ENCODE results near the gene ATXN1.

Gene ATXN1

GRCh38 chr6:16757332-16757731 is 3.9 kb downstream of the ATXN1 start:
- no peak overlapping the region for H3K9ac ChIP-seq
- no peaks in the 10 kb centered on the region for H3K27me3 ChIP-seq (ENCODE audit: insufficient read depth, low read depth)
- H3K4me2 ChIP-seq: peak overlapping the region; percentile 29; the same call in 1 of the 2 replicates
- peaks cover 44% of the 10 kb centered on the region for H3K79me2 ChIP-seq (ENCODE audit: insufficient read depth, low read depth)
- H3K4me1 ChIP-seq (ENCODE audit: low read depth, poor library complexity, severe bottlenecking): peaks cover 27% of the 10 kb centered on the region
- TF ChIP-seq CTCF (conservative IDR thresholded peaks at IDR 0.05; ENCODE audit: low read depth, low read length): no peak
- H3K27ac ChIP-seq: no peak overlapping the region
- H3K36me3 ChIP-seq (ENCODE audit: insufficient read depth): no peaks in the 10 kb centered on the region; the same call in 1 of the 2 replicates
- H2AFZ ChIP-seq (ENCODE audit: low read depth): no peak overlapping the region
- H4K20me1 ChIP-seq (ENCODE audit: insufficient read depth): no peaks in the 10 kb centered on the region
- H3K4me3 ChIP-seq (IDR thresholded peaks at IDR 0.05; ENCODE audit: insufficient read depth, low read depth, low read length): no peak overlapping the region

- Histone ChIP-seq H3K27me3 (ENCODE audit: insufficient read depth, low read depth) (no peaks in the 10 kb centered on the region), H3K27ac (no peak overlapping the region), H4K20me1 (ENCODE audit: insufficient read depth) (no peaks in the 10 kb centered on the region), H3K4me1 (ENCODE audit: low read depth, poor library complexity, severe bottlenecking) (peaks cover 27% of the 10 kb centered on the region), H3K36me3 (ENCODE audit: insufficient read depth) (no peaks in the 10 kb centered on the region; the same call in 1 of the 2 replicates), H3K4me2 (peak overlapping the region; percentile 29; the same call in 1 of the 2 replicates), H2AFZ (ENCODE audit: low read depth) (no peak overlapping the region), H3K9ac (no peak overlapping the region), H3K4me3 (IDR thresholded peaks at IDR 0.05; ENCODE audit: insufficient read depth, low read depth, low read length) (no peak overlapping the region), H3K79me2 (ENCODE audit: insufficient read depth, low read depth) (peaks cover 44% of the 10 kb centered on the region)
- TF ChIP-seq CTCF (conservative IDR thresholded peaks at IDR 0.05; ENCODE audit: low read depth, low read length): no peak
Measured at GRCh38 chr6:16756660-16757255, 4.5 kb downstream of the ATXN1 start.

- Histone ChIP-seq H3K79me2 (ENCODE audit: insufficient read depth, low read depth) (peaks cover 51% of the 10 kb centered on the region), H3K4me2 (no peak overlapping the region), H3K36me3 (ENCODE audit: insufficient read depth) (no peaks in the 10 kb centered on the region; the same call in 1 of the 2 replicates), H2AFZ (ENCODE audit: low read depth) (no peak overlapping the region), H3K27ac (no peak overlapping the region), H3K4me3 (IDR thresholded peaks at IDR 0.05; ENCODE audit: insufficient read depth, low read depth, low read length) (no peak overlapping the region), H3K4me1 (ENCODE audit: low read depth, poor library complexity, severe bottlenecking) (peaks cover 27% of the 10 kb centered on the region), H3K9ac (no peak overlapping the region), H3K27me3 (ENCODE audit: insufficient read depth, low read depth) (no peaks in the 10 kb centered on the region), H4K20me1 (ENCODE audit: insufficient read depth) (no peaks in the 10 kb centered on the region)
- TF ChIP-seq CTCF (conservative IDR thresholded peaks at IDR 0.05; ENCODE audit: low read depth, low read length): no peak
Measured at GRCh38 chr6:16755544-16755943, 5.7 kb downstream of the ATXN1 start.

GRCh38 chr6:16754876-16755275 is 6.4 kb downstream of the ATXN1 start:
- Histone ChIP-seq H3K27ac (no peak overlapping the region), H3K9ac (no peak overlapping the region), H3K4me2 (no peak overlapping the region), H3K79me2 (ENCODE audit: insufficient read depth, low read depth) (peaks cover 55% of the 10 kb centered on the region), H3K36me3 (ENCODE audit: insufficient read depth) (no peaks in the 10 kb centered on the region; the same call in 1 of the 2 replicates), H3K4me1 (ENCODE audit: low read depth, poor library complexity, severe bottlenecking) (peaks cover 27% of the 10 kb centered on the region), H3K4me3 (IDR thresholded peaks at IDR 0.05; ENCODE audit: insufficient read depth, low read depth, low read length) (no peak overlapping the region), H2AFZ (ENCODE audit: low read depth) (no peak overlapping the region), H3K27me3 (ENCODE audit: insufficient read depth, low read depth) (no peaks in the 10 kb centered on the region), H4K20me1 (ENCODE audit: insufficient read depth) (no peaks in the 10 kb centered on the region)
- TF ChIP-seq CTCF (conservative IDR thresholded peaks at IDR 0.05; ENCODE audit: low read depth, low read length): no peak

All from KMS-11 (cell line).